ENCODE measurements around the gene CDYL.

- TF ChIP-seq POLR2A (IDR thresholded peaks at IDR 0.05) (no peak), CTCF (IDR thresholded peaks at IDR 0.05) (no peak)
Observed at GRCh38 chr6:4889701-4890100, 113.5 kb downstream of the CDYL start.

Data from ovary (tissue), 3 donors.